Activated B cell treated with CpG ODN at 0.5 μM for 24 hours (primary cell): ENCODE data around the gene SGK1. TPM values are rescaled to one million over a fixed set of nuclear protein-coding genes. Genes with fewer than 3 reads are reported as not detected.

ENCODE experiments used
- ATAC-seq: fragments of 200-7000 bp; cut with Tn5 transposase; one replicate; pipeline ENCODE4 v1.10.0; 2021; ENCODE audit warnings: low read depth, mild to moderate bottlenecking, moderate library complexity
- CTCF ChIA-PET: fragments of 350-600 bp; sonication (Branson Sonifier 250); formaldehyde crosslinking; loops from one replicate; lab custom pipeline; 2021; ENCODE audit warnings: antibody characterized with exemption; lab: Charles Lee
- POLR2A ChIA-PET: fragments of 350-600 bp; sonication (Branson Sonifier 250); formaldehyde crosslinking; loops from one replicate; lab custom pipeline; 2021; ENCODE audit warnings: antibody characterized with exemption; lab: Charles Lee
- DNase-seq: peaks from one replicate; pipeline ENCODE4 v3.0.0; 2022
- H3K27ac Mint-ChIP-seq: one replicate; pipeline ENCODE4 v1.8.0; 2020; ENCODE audit warnings: mixed read lengths
- H3K27me3 Mint-ChIP-seq: one replicate; pipeline ENCODE4 v1.8.0; 2021; ENCODE audit warnings: mixed read lengths
- H3K36me3 Mint-ChIP-seq: one replicate; pipeline ENCODE4 v1.8.0; 2021; ENCODE audit warnings: low read depth, mixed read lengths
- H3K4me1 Mint-ChIP-seq: one replicate; pipeline ENCODE4 v1.8.0; 2021; ENCODE audit warnings: mixed read lengths
- H3K4me3 Mint-ChIP-seq: one replicate; pipeline ENCODE4 v1.8.0; 2020; ENCODE audit warnings: mild to moderate bottlenecking, mixed read lengths
- H3K9me3 Mint-ChIP-seq: one replicate; pipeline ENCODE4 v1.8.0; 2020; ENCODE audit warnings: mixed read lengths
- intact Hi-C: fragments of 100-400 bp; cut with micrococcal nuclease; formaldehyde crosslinking; loops from one replicate; pipeline ENCODE4 v1.15.1; 2024
- total RNA-seq: library from RNA; stranded (reverse); gene quantifications from 2 replicates; pipeline ENCODE4 v1.2.3, GENCODE V29; 2022
- TF ChIP-seq, protein P1 (sequence below): fragments of 200-600 bp; IDR thresholded peaks from one replicate; pipeline ENCODE4 v1.8.0; 2022; ENCODE audit warnings: antibody characterized with exemption, mild to moderate bottlenecking

The SGK1 gene
- total RNA-seq, 1 donor from 2014 or later = 36.2 TPM

DNA sequence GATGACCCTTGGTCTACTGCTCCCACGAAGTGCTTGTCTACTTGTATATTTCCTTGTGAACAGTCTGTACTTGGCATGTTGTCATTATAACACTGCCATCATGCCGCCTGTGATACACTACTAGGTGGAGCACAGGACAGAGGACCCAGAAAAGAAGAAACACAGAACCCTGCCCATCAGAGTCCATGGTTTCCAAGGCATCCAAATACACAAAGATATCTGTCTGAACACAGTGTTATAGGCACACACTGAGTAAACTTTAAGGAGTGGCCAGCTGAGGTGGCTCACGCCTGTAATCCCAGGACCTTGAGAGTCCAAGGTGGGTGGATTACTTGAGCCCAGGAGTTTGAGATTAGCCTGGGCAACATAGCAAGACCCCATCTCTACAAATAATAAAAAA, 155.0 kb downstream of the SGK1 start:
- ATAC-seq = no peak
- CTCF ChIA-PET = interaction anchor here (1.3 kb wide), 1 partner anchor 720 kb away, joined by 4 read pairs; no protein-coding TSS in a partner anchor
- POLR2A ChIA-PET = interaction anchor here (0.6 kb wide), 1 partner anchor 136 kb away, joined by 5 read pairs; no protein-coding TSS in a partner anchor

DNA sequence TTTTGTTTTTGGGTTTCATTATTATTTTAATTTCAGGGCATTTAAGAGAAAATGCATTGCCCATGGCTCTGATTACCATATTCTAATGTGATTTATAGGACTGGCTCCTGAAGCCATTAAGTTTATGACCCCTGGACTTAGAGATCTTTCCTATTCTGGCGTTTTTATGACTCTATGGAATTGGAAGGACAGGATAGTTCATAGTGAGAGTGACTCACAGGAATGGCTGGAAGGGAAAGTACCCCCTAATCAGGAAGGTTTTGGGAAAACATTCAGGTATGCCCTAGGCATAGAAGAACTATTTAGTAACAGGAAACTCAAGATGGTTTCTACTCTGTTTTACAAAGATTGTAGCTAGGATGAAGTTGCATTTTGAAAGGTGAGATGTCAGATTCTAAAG, 156.9 kb downstream of the SGK1 start:
- intact Hi-C loops = no loop called here
- ATAC-seq = no peak
- CTCF ChIA-PET = interaction anchor here (1.2 kb wide), 1 partner anchor 479 kb away, joined by 3 read pairs; no protein-coding TSS in a partner anchor
- no peaks in the 10 kb centered on the region for H3K9me3 Mint-ChIP-seq
- no peaks in the 10 kb centered on the region for H3K36me3 Mint-ChIP-seq
- no peak overlapping the region for H3K4me3 Mint-ChIP-seq
- POLR2A ChIA-PET = no interaction called here
- no peaks in the 10 kb centered on the region for H3K4me1 Mint-ChIP-seq
- TF ChIP-seq, protein P1, sequence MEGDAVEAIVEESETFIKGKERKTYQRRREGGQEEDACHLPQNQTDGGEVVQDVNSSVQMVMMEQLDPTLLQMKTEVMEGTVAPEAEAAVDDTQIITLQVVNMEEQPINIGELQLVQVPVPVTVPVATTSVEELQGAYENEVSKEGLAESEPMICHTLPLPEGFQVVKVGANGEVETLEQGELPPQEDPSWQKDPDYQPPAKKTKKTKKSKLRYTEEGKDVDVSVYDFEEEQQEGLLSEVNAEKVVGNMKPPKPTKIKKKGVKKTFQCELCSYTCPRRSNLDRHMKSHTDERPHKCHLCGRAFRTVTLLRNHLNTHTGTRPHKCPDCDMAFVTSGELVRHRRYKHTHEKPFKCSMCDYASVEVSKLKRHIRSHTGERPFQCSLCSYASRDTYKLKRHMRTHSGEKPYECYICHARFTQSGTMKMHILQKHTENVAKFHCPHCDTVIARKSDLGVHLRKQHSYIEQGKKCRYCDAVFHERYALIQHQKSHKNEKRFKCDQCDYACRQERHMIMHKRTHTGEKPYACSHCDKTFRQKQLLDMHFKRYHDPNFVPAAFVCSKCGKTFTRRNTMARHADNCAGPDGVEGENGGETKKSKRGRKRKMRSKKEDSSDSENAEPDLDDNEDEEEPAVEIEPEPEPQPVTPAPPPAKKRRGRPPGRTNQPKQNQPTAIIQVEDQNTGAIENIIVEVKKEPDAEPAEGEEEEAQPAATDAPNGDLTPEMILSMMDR = no peak
- no peak overlapping the region for H3K27ac Mint-ChIP-seq
- DNase-seq = no peak
- H3K27me3 Mint-ChIP-seq = no peaks in the 10 kb centered on the region

More for the DNA sequence above, 155.0 kb downstream of the SGK1 start:
- intact Hi-C loops = no loop called here
- Mint-ChIP-seq H3K9me3 (no peaks in the 10 kb centered on the region), H3K4me1 (no peaks in the 10 kb centered on the region), H3K27me3 (no peaks in the 10 kb centered on the region), H3K4me3 (no peak overlapping the region), H3K36me3 (peaks cover 4% of the 10 kb centered on the region), H3K27ac (no peak overlapping the region)
- TF ChIP-seq, protein P1 = no peak
- DNase-seq = no peak

DNA sequence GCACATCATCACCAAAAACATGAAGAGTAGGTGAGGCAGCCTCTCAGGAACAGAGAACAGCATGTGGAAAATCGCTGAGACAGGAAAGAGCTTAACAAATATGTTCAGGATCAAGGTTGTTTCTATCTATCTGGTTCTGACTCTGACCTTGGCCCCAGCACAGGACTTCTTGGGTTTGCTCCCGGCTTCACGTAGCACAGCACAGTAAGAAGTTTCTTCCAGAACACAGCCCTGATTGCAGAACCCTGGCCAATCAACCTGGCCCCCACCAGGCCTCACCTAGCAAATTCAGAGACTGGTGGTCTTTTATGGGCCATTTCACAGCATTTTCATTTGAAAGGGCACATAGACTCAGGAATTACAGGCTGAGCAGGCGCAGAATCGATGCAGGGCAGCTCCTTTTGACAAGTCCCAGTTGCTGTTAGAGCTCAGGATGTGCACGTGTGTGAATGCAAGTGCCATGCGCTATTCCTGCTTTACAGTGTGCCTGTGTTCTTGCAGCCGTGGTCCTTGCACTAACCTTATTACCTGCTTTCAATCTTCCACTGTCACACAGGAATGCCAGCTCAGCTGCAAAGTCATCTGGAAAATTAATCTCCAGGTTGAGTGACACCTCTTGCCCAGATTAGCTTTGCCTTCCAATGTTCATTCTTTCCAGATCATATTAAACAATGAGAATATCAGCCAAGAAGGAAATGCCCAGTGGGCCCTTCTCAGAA, 165.0 kb downstream of the SGK1 start:
- H3K27me3 Mint-ChIP-seq = no peaks in the 10 kb centered on the region
- H3K4me3 Mint-ChIP-seq = no peak overlapping the region
- ATAC-seq = no peak
- TF ChIP-seq, protein P1 = no peak
- H3K36me3 Mint-ChIP-seq = no peaks in the 10 kb centered on the region
- POLR2A ChIA-PET = interaction anchor here (0.6 kb wide), 1 partner anchor 687 kb away, joined by 3 read pairs; no protein-coding TSS in a partner anchor
- intact Hi-C loops = no loop called here
- H3K4me1 Mint-ChIP-seq = no peaks in the 10 kb centered on the region
- H3K9me3 Mint-ChIP-seq = no peaks in the 10 kb centered on the region
- H3K27ac Mint-ChIP-seq = no peak overlapping the region
- no peak for DNase-seq
- CTCF ChIA-PET = interaction anchor here (1.4 to 7.7 kb wide), 2 partner anchors 729 to 787 kb away, joined by 4 to 80 read pairs; no protein-coding TSS in a partner anchor

DNA sequence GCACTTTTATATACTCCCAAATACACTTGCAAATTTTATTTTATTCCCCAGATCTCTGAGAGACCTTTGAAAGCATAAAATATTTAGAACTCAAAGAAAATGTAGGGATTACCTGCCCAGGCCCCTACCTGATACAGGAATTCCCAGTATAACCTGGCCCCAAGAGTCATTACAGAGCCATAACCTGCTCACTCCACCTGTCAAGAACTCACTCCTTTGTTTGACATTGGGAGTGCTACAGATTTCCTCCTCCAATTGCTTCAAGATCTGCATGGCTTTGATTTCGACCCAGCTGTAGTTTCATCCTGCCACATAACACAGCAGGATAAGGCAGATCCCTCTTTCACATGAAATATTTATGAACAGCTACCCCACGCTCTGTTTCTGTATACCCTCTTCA, 169.3 kb downstream of the SGK1 start:
- no peaks in the 10 kb centered on the region for H3K36me3 Mint-ChIP-seq
- intact Hi-C loops = no loop called here
- CTCF ChIA-PET = no interaction called here
- H3K27ac Mint-ChIP-seq = no peak overlapping the region
- DNase-seq (no peak), ATAC-seq (no peak)
- no peak overlapping the region for H3K4me3 Mint-ChIP-seq
- H3K9me3 Mint-ChIP-seq = no peaks in the 10 kb centered on the region
- H3K27me3 Mint-ChIP-seq = no peaks in the 10 kb centered on the region
- TF ChIP-seq, protein P1 = no peak
- POLR2A ChIA-PET = no interaction called here
- H3K4me1 Mint-ChIP-seq = no peaks in the 10 kb centered on the region

DNA sequence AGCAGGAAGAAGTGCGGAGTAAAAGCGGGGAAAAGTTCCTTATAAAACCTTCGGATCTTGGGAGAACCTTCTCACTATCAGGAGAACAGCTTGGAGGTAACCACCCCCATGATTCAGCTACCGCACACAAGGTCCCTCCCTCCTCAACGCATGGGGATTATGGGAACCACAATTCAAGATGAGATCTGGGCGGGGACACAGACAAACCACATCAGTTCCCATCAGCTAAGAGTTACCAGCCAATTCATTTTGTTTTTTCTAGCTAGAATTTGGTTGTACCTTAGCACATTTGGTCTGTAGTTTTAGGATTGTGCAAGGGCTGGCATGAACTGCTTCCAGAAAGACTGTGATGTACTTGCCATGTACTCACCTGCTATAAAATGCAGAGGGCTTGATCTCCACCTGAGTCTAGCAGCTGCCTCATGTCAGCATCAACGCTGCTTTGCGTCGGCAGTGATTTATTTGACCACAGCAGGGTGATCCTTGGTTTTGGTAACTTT, 170.8 kb downstream of the SGK1 start:
- intact Hi-C loops = no loop called here
- no peak overlapping the region for H3K27ac Mint-ChIP-seq
- DNase-seq (no peak), ATAC-seq (no peak)
- no peaks in the 10 kb centered on the region for H3K4me1 Mint-ChIP-seq
- no peaks in the 10 kb centered on the region for H3K27me3 Mint-ChIP-seq
- POLR2A ChIA-PET = no interaction called here
- TF ChIP-seq, protein P1 = no peak
- H3K36me3 Mint-ChIP-seq = no peaks in the 10 kb centered on the region
- no peaks in the 10 kb centered on the region for H3K9me3 Mint-ChIP-seq
- CTCF ChIA-PET = interaction anchor here (0.6 to 1.0 kb wide), 2 partner anchors 9 to 130 kb away, joined by 3 read pairs; no protein-coding TSS in a partner anchor
- no peak overlapping the region for H3K4me3 Mint-ChIP-seq
